IMR-90 (cell line): Measurements from ENCODE around the gene CALM1. TPM values are rescaled to one million over a fixed set of nuclear protein-coding genes. Genes with fewer than 3 reads are reported as not detected.

ENCODE experiments used
- ATAC-seq: fragments of 200-7000 bp; cut with Tn5 transposase; 2 replicates; pipeline ENCODE4 v1.9.1; 2020; ENCODE audit warnings: low read depth, mild to moderate bottlenecking, moderate library complexity
- BruUV-seq: library from RNA; stranded (reverse); fragments of 400-500 nt; replicated peaks from 2 replicates; lab custom pipeline; 2021; lab: Mats Ljungman, UMichigan
- CTCF ChIA-PET: fragments of 300-600 bp; formaldehyde crosslinking; extraction: SDS; loops from one replicate; lab custom pipeline; 2021; ENCODE audit warnings: antibody characterized with exemption; lab: Yijun Ruan, JAX
- POLR2A ChIA-PET: fragments of 300-600 bp; sonication (Branson Sonifier 250); formaldehyde crosslinking; loops from one replicate; lab custom pipeline; 2022; ENCODE audit warnings: antibody characterized with exemption; ENCODE audit not compliant: unreplicated experiment; lab: Charles Lee
- DNase-seq: peaks from one replicate; pipeline ENCODE4 v3.0.0; 2013
- H2AFZ ChIP-seq: replicated peaks from 2 replicates; pipeline ENCODE3; 2013; ENCODE audit warnings: low read length, mild to moderate bottlenecking; ENCODE audit not compliant: poor library complexity
- H2AK5ac ChIP-seq: 2 replicates; pipeline ENCODE4 v1.6.1; 2013; ENCODE audit warnings: low read depth, low read length, inconsistent platforms
- H2AK9ac ChIP-seq: replicated peaks from 2 replicates; pipeline ENCODE3; 2013; ENCODE audit warnings: mild to moderate bottlenecking, low read depth, low read length, moderate library complexity; ENCODE audit not compliant: poor library complexity
- H2BK120ac ChIP-seq: 2 replicates; pipeline ENCODE4 v1.6.1; 2013; ENCODE audit warnings: low read depth, low read length, inconsistent platforms
- H2BK15ac ChIP-seq: 3 replicates; pipeline ENCODE4 v1.6.1; 2013; ENCODE audit warnings: low read depth, low read length, inconsistent platforms
- H2BK20ac ChIP-seq: 2 replicates; pipeline ENCODE4 v1.6.1; 2013; ENCODE audit warnings: low read depth, mild to moderate bottlenecking, inconsistent platforms, low read length, moderate library complexity
- H2BK5ac ChIP-seq: 2 replicates; pipeline ENCODE4 v1.6.1; 2013; ENCODE audit warnings: mild to moderate bottlenecking, low read depth, low read length, inconsistent platforms; ENCODE audit not compliant: poor library complexity, severe bottlenecking
- H3K14ac ChIP-seq: replicated peaks from 2 replicates; pipeline ENCODE4 v1.6.1; 2013; ENCODE audit warnings: low read depth, low read length, inconsistent platforms
- H3K18ac ChIP-seq: 2 replicates; pipeline ENCODE4 v1.6.1; 2013; ENCODE audit warnings: low read depth, low read length, control low read depth
- H3K23ac ChIP-seq: 2 replicates; pipeline ENCODE4 v1.6.1; 2013; ENCODE audit warnings: low read depth, low read length, inconsistent platforms
- H3K27ac ChIP-seq: 2 replicates; pipeline ENCODE4 v1.5.1; 2013; ENCODE audit warnings: mild to moderate bottlenecking, control low read depth, low read length; ENCODE audit not compliant: insufficient read depth
- H3K27me3 ChIP-seq: 2 replicates; pipeline ENCODE4 v1.6.1; 2013; ENCODE audit warnings: low read length; ENCODE audit not compliant: control insufficient read depth, insufficient read depth
- H3K36me3 ChIP-seq: 2 replicates; pipeline ENCODE4 v1.6.1; 2013; ENCODE audit warnings: low read length, mixed read lengths; ENCODE audit not compliant: control insufficient read depth, insufficient read depth
- H3K4ac ChIP-seq: 2 replicates; pipeline ENCODE4 v1.6.1; 2013; ENCODE audit warnings: low read depth, low read length, inconsistent platforms
- H3K4me1 ChIP-seq: 2 replicates; pipeline ENCODE4 v1.6.1; 2013; ENCODE audit warnings: low read length, mixed read lengths; ENCODE audit not compliant: control insufficient read depth, insufficient read depth
- H3K4me2 ChIP-seq: 2 replicates; pipeline ENCODE4 v1.6.1; 2013; ENCODE audit warnings: low read depth, mild to moderate bottlenecking, control low read depth, low read length, moderate library complexity
- H3K4me3 ChIP-seq: 2 replicates; pipeline ENCODE4 v1.5.1; 2013; ENCODE audit warnings: low read depth, mild to moderate bottlenecking, control low read depth, low read length, moderate library complexity; ENCODE audit not compliant: insufficient read depth
- H3K56ac ChIP-seq: 2 replicates; pipeline ENCODE4 v1.6.1; 2013; ENCODE audit warnings: low read length, inconsistent platforms; ENCODE audit not compliant: insufficient read depth; ENCODE audit errors: extremely low read depth
- H3K79me1 ChIP-seq, 2 experiments: 2 replicates each; pipeline ENCODE4 v1.6.1; 2013; ENCODE audit warnings: low read length in 2 of 2, inconsistent platforms in 1 of 2, low read depth in 1 of 2
- H3K9ac ChIP-seq: 2 replicates; pipeline ENCODE4 v1.6.1; 2013; ENCODE audit warnings: low read depth, low read length, control low read depth
- H3K9me1 ChIP-seq: 2 replicates; pipeline ENCODE4 v1.6.1; 2013; ENCODE audit warnings: low read length, inconsistent platforms; ENCODE audit not compliant: insufficient read depth
- H3K9me3 ChIP-seq: 2 replicates; pipeline ENCODE4 v1.6.1; 2013; ENCODE audit warnings: low read length; ENCODE audit not compliant: control insufficient read depth, insufficient read depth
- H4K20me1 ChIP-seq: 2 replicates; pipeline ENCODE4 v1.6.1; 2013; ENCODE audit warnings: low read length, inconsistent platforms; ENCODE audit not compliant: insufficient read depth
- H4K5ac ChIP-seq: 2 replicates; pipeline ENCODE4 v1.6.1; 2013; ENCODE audit warnings: mild to moderate bottlenecking, low read depth, low read length, control low read depth
- H4K8ac ChIP-seq, 2 experiments: 2 replicates each; pipeline ENCODE4 v1.6.1; 2013; ENCODE audit warnings: low read depth in 2 of 2, low read length in 2 of 2, control low read depth in 1 of 2, inconsistent platforms in 1 of 2
- H4K91ac ChIP-seq: 2 replicates; pipeline ENCODE4 v1.6.1; 2013; ENCODE audit warnings: low read depth, low read length, inconsistent platforms; ENCODE audit not compliant: insufficient read depth
- BHLHE40 ChIP-seq: fragments of 150-350 bp; IDR thresholded peaks from 2 replicates; pipeline ENCODE4 v1.6.1; 2016; ENCODE audit warnings: mild to moderate bottlenecking, low read depth, low read length
- CEBPB ChIP-seq: IDR thresholded peaks from 2 replicates; pipeline ENCODE4 v1.6.1; 2012; ENCODE audit warnings: low read depth, low read length, improper control_type of control experiment
- CHD1 ChIP-seq: IDR thresholded peaks from 2 replicates; pipeline ENCODE4 v1.6.1; 2012; ENCODE audit warnings: low read depth, low read length, improper control_type of control experiment
- CTCF ChIP-seq: conservative IDR thresholded peaks from 2 replicates; pipeline ENCODE4 v1.5.1; 2012; ENCODE audit warnings: mild to moderate bottlenecking, low read depth, low read length, improper control_type of control experiment
- ELK1 ChIP-seq: fragments of 150-350 bp; IDR thresholded peaks from 2 replicates; pipeline ENCODE4 v1.6.1; 2016; ENCODE audit warnings: low read depth, mild to moderate bottlenecking, low read length, moderate library complexity, borderline replicate concordance
- FOS ChIP-seq: fragments of 150-350 bp; IDR thresholded peaks from 2 replicates; pipeline ENCODE4 v1.6.1; 2016; ENCODE audit warnings: low read depth, low read length
- MAFK ChIP-seq: IDR thresholded peaks from 2 replicates; pipeline ENCODE4 v1.6.1; 2012; ENCODE audit warnings: low read depth, low read length, improper control_type of control experiment
- MAZ ChIP-seq: IDR thresholded peaks from 2 replicates; pipeline ENCODE4 v1.6.1; 2012; ENCODE audit warnings: low read depth, mild to moderate bottlenecking, low read length, improper control_type of control experiment, moderate library complexity, borderline replicate concordance
- MXI1 ChIP-seq: IDR thresholded peaks from 2 replicates; pipeline ENCODE4 v1.6.1; 2012; ENCODE audit warnings: low read depth, mild to moderate bottlenecking, low read length, moderate library complexity, borderline replicate concordance
- NFE2L2 ChIP-seq: fragments of 150-350 bp; IDR thresholded peaks from 2 replicates; pipeline ENCODE4 v1.6.1; 2016; ENCODE audit warnings: low read depth, mild to moderate bottlenecking, low read length
- POLR2A ChIP-seq: IDR thresholded peaks from 2 replicates; pipeline ENCODE4 v1.6.1; 2012; ENCODE audit warnings: mild to moderate bottlenecking, low read depth, low read length
- RAD21 ChIP-seq: IDR thresholded peaks from 2 replicates; pipeline ENCODE4 v1.6.1; 2012; ENCODE audit warnings: low read length, improper control_type of control experiment
- RCOR1 ChIP-seq: IDR thresholded peaks from 2 replicates; pipeline ENCODE4 v1.6.1; 2012; ENCODE audit warnings: mild to moderate bottlenecking, low read length, improper control_type of control experiment; ENCODE audit not compliant: insufficient replicate concordance
- RFX5 ChIP-seq: IDR thresholded peaks from 2 replicates; pipeline ENCODE4 v1.8.0; 2012; ENCODE audit warnings: low read depth, mild to moderate bottlenecking, low read length, moderate library complexity
- SMC3 ChIP-seq: fragments of 150-350 bp; IDR thresholded peaks from 2 replicates; pipeline ENCODE4 v1.6.1; 2016; ENCODE audit warnings: low read depth, mild to moderate bottlenecking, antibody characterized with exemption, low read length, moderate library complexity
- USF2 ChIP-seq: fragments of 150-350 bp; IDR thresholded peaks from 2 replicates; pipeline ENCODE4 v1.6.1; 2017; ENCODE audit warnings: mild to moderate bottlenecking, antibody characterized with exemption, low read length, low read depth
- WGBS, 2 experiments: methylation state at CpG; one replicate each; pipeline versions ENCODE4 v1.1.5 to v1.1.7; 2013; ENCODE audit warnings: missing lambda C conversion rate in 2 of 2; ENCODE audit not compliant: insufficient read length in 1 of 2; ENCODE audit errors: extremely low coverage in 2 of 2; 5-methylcytosine and 5-hydroxymethylcytosine counted together
- dilution Hi-C: fragments of 300-500 bp; cut with HindIII; formaldehyde crosslinking; loops from one replicate; pipeline ENCODE4 v1.14.3; 2018; ENCODE audit warnings: low sequenced_read_pairs; ENCODE audit not compliant: unreplicated experiment
- in situ Hi-C: fragments of 300-500 bp; cut with MboI; formaldehyde crosslinking; loops from 3 replicates; pipeline ENCODE4 v1.14.3; 2019; ENCODE audit warnings: low sequenced_read_pairs, inconsistent platforms, mixed read lengths
- intact Hi-C: fragments of 100-400 bp; cut with micrococcal nuclease; formaldehyde crosslinking; loops from 2 replicates; pipeline ENCODE4 v1.10.0; 2022
- polyA plus RNA-seq, 3 experiments: library from polyadenylated mRNA; depleted of rRNA; stranded (reverse); fragments of >200 nt; gene quantifications; 2 replicates each; pipeline ENCODE4 v1.2.3, GENCODE V29; 2012; ENCODE audit warnings: low replicate concordance in 1 of 3
- total RNA-seq: library from RNA; depleted of rRNA; stranded (reverse); fragments of >200 nt; gene quantifications from 2 replicates; pipeline ENCODE4 v1.2.3, GENCODE V29; 2012

Gene CALM1
- total and polyA plus RNA-seq, 2 of the 4 experiments (the other 2 are of a cell fraction), result 72.9 to 188 TPM

- DNase-seq (no peak), ATAC-seq (no peak)
- peak overlapping the region; percentile 99 for H3K56ac ChIP-seq
- H2BK20ac ChIP-seq, result peak overlapping the region; percentile 5; the same call in 1 of the 2 replicates
- H4K91ac ChIP-seq, result peak overlapping the region; percentile 77
- peak overlapping the region; percentile 92 for H3K27ac ChIP-seq
- peak overlapping the region; percentile 92; the same call in 1 of the 2 replicates for H3K18ac ChIP-seq
- peaks cover 3 to 12% of the 10 kb centered on the region in 2 experiments; a peak in 1 of 4 replicates for H3K79me1 ChIP-seq
- peak overlapping the region; percentile 97 for H2AK9ac ChIP-seq
- H3K36me3 ChIP-seq, result no peaks in the 10 kb centered on the region
- dilution Hi-C loops (no loop called here), intact Hi-C loops (loop anchor here (2.0 to 5.0 kb wide), 2 partner anchors 80 to 679 kb away; partner anchors contain the start of gene RPS6KA5), in situ Hi-C loops (loop anchor here (25.0 kb wide), 1 partner anchor 780 kb away; no protein-coding TSS in a partner anchor)
- peaks cover 13% of the 10 kb centered on the region for H3K4me1 ChIP-seq
- peak overlapping the region; percentile 89 for H3K23ac ChIP-seq
- H2BK15ac ChIP-seq, result peak overlapping the region; percentile 43; the same call in 2 of the 3 replicates
- peak overlapping the region; percentile 82 to 95 for H4K8ac ChIP-seq
- ChIA-PET POLR2A (no interaction called here), CTCF (no interaction called here)
- peak overlapping the region; percentile 95 for H3K14ac ChIP-seq
- H4K20me1 ChIP-seq, result no peaks in the 10 kb centered on the region
- peak overlapping the region; percentile 92 for H4K5ac ChIP-seq
- peak overlapping the region; percentile 83; the same call in 1 of the 2 replicates for H2BK120ac ChIP-seq
- H3K9me3 ChIP-seq, result no peaks in the 10 kb centered on the region
- peak overlapping the region; percentile 68 for H3K4me3 ChIP-seq
- peak overlapping the region; percentile 48 for H2AK5ac ChIP-seq
- peak overlapping the region; percentile 87 for H3K4me2 ChIP-seq
- no TSS peak for BruUV-seq
- H2AFZ ChIP-seq, result peak overlapping the region; percentile 91
- H3K9me1 ChIP-seq, result 0 out of 2 replicates have a peak, but pooled peaks cover 2% of the 10 kb centered on the region
- peak overlapping the region; percentile 96 for H3K4ac ChIP-seq
- no peaks in the 10 kb centered on the region for H3K27me3 ChIP-seq
- WGBS, 2 experiments, result 20% methylated on average over 1 of the region's 13 CpGs; no CpG with 5 or more reads in 1 of the 2 experiments
- peak overlapping the region; percentile 92 for H3K9ac ChIP-seq
- TF ChIP-seq MXI1 (no peak), MAZ (no peak), POLR2A (no peak), RFX5 (no peak), FOS (no peak), RAD21 (no peak), ELK1 (no peak), BHLHE40 (no peak), MAFK (no peak), RCOR1 (no peak), CHD1 (no peak), CTCF (no peak), USF2 (no peak), SMC3 (no peak), NFE2L2 (no peak), CEBPB (no peak)
- peak overlapping the region; percentile 88 for H2BK5ac ChIP-seq
These were observed 14.8 kb upstream of the CALM1 start for GRCh38 chr14:90381999-90382451.
